IMR-90 (cell line): ENCODE data around the gene ACAP1. TPM values are rescaled to one million over a fixed set of nuclear protein-coding genes. Genes with fewer than 3 reads are reported as not detected.

ENCODE experiments used
- ATAC-seq: fragments of 200-7000 bp; cut with Tn5 transposase; 2 replicates; pipeline ENCODE4 v1.9.1; 2020; ENCODE audit warnings: low read depth, mild to moderate bottlenecking, moderate library complexity
- BruUV-seq: library from RNA; stranded (reverse); fragments of 400-500 nt; replicated peaks from 2 replicates; lab custom pipeline; 2021; lab: Mats Ljungman, UMichigan
- CTCF ChIA-PET: fragments of 300-600 bp; formaldehyde crosslinking; extraction: SDS; loops from one replicate; lab custom pipeline; 2021; ENCODE audit warnings: antibody characterized with exemption; lab: Yijun Ruan, JAX
- POLR2A ChIA-PET: fragments of 300-600 bp; sonication (Branson Sonifier 250); formaldehyde crosslinking; loops from one replicate; lab custom pipeline; 2022; ENCODE audit warnings: antibody characterized with exemption; ENCODE audit not compliant: unreplicated experiment; lab: Charles Lee
- DNase-seq: peaks from one replicate; pipeline ENCODE4 v3.0.0; 2013
- H2AFZ ChIP-seq: replicated peaks from 2 replicates; pipeline ENCODE3; 2013; ENCODE audit warnings: low read length, mild to moderate bottlenecking; ENCODE audit not compliant: poor library complexity
- H2AK5ac ChIP-seq: 2 replicates; pipeline ENCODE4 v1.6.1; 2013; ENCODE audit warnings: low read depth, low read length, inconsistent platforms
- H2AK9ac ChIP-seq: replicated peaks from 2 replicates; pipeline ENCODE3; 2013; ENCODE audit warnings: mild to moderate bottlenecking, low read depth, low read length, moderate library complexity; ENCODE audit not compliant: poor library complexity
- H2BK120ac ChIP-seq: 2 replicates; pipeline ENCODE4 v1.6.1; 2013; ENCODE audit warnings: low read depth, low read length, inconsistent platforms
- H2BK15ac ChIP-seq: 3 replicates; pipeline ENCODE4 v1.6.1; 2013; ENCODE audit warnings: low read depth, low read length, inconsistent platforms
- H2BK20ac ChIP-seq: 2 replicates; pipeline ENCODE4 v1.6.1; 2013; ENCODE audit warnings: low read depth, mild to moderate bottlenecking, inconsistent platforms, low read length, moderate library complexity
- H2BK5ac ChIP-seq: 2 replicates; pipeline ENCODE4 v1.6.1; 2013; ENCODE audit warnings: mild to moderate bottlenecking, low read depth, low read length, inconsistent platforms; ENCODE audit not compliant: poor library complexity, severe bottlenecking
- H3K14ac ChIP-seq: replicated peaks from 2 replicates; pipeline ENCODE4 v1.6.1; 2013; ENCODE audit warnings: low read depth, low read length, inconsistent platforms
- H3K18ac ChIP-seq: 2 replicates; pipeline ENCODE4 v1.6.1; 2013; ENCODE audit warnings: low read depth, low read length, control low read depth
- H3K23ac ChIP-seq: 2 replicates; pipeline ENCODE4 v1.6.1; 2013; ENCODE audit warnings: low read depth, low read length, inconsistent platforms
- H3K27ac ChIP-seq: 2 replicates; pipeline ENCODE4 v1.5.1; 2013; ENCODE audit warnings: mild to moderate bottlenecking, control low read depth, low read length; ENCODE audit not compliant: insufficient read depth
- H3K27me3 ChIP-seq: 2 replicates; pipeline ENCODE4 v1.6.1; 2013; ENCODE audit warnings: low read length; ENCODE audit not compliant: control insufficient read depth, insufficient read depth
- H3K36me3 ChIP-seq: 2 replicates; pipeline ENCODE4 v1.6.1; 2013; ENCODE audit warnings: low read length, mixed read lengths; ENCODE audit not compliant: control insufficient read depth, insufficient read depth
- H3K4ac ChIP-seq: 2 replicates; pipeline ENCODE4 v1.6.1; 2013; ENCODE audit warnings: low read depth, low read length, inconsistent platforms
- H3K4me1 ChIP-seq: 2 replicates; pipeline ENCODE4 v1.6.1; 2013; ENCODE audit warnings: low read length, mixed read lengths; ENCODE audit not compliant: control insufficient read depth, insufficient read depth
- H3K4me2 ChIP-seq: 2 replicates; pipeline ENCODE4 v1.6.1; 2013; ENCODE audit warnings: low read depth, mild to moderate bottlenecking, control low read depth, low read length, moderate library complexity
- H3K4me3 ChIP-seq: 2 replicates; pipeline ENCODE4 v1.5.1; 2013; ENCODE audit warnings: low read depth, mild to moderate bottlenecking, control low read depth, low read length, moderate library complexity; ENCODE audit not compliant: insufficient read depth
- H3K56ac ChIP-seq: 2 replicates; pipeline ENCODE4 v1.6.1; 2013; ENCODE audit warnings: low read length, inconsistent platforms; ENCODE audit not compliant: insufficient read depth; ENCODE audit errors: extremely low read depth
- H3K79me1 ChIP-seq, 2 experiments: 2 replicates each; pipeline ENCODE4 v1.6.1; 2013; ENCODE audit warnings: low read length in 2 of 2, inconsistent platforms in 1 of 2, low read depth in 1 of 2
- H3K9ac ChIP-seq: 2 replicates; pipeline ENCODE4 v1.6.1; 2013; ENCODE audit warnings: low read depth, low read length, control low read depth
- H3K9me1 ChIP-seq: 2 replicates; pipeline ENCODE4 v1.6.1; 2013; ENCODE audit warnings: low read length, inconsistent platforms; ENCODE audit not compliant: insufficient read depth
- H3K9me3 ChIP-seq: 2 replicates; pipeline ENCODE4 v1.6.1; 2013; ENCODE audit warnings: low read length; ENCODE audit not compliant: control insufficient read depth, insufficient read depth
- H4K20me1 ChIP-seq: 2 replicates; pipeline ENCODE4 v1.6.1; 2013; ENCODE audit warnings: low read length, inconsistent platforms; ENCODE audit not compliant: insufficient read depth
- H4K5ac ChIP-seq: 2 replicates; pipeline ENCODE4 v1.6.1; 2013; ENCODE audit warnings: mild to moderate bottlenecking, low read depth, low read length, control low read depth
- H4K8ac ChIP-seq, 2 experiments: 2 replicates each; pipeline ENCODE4 v1.6.1; 2013; ENCODE audit warnings: low read depth in 2 of 2, low read length in 2 of 2, control low read depth in 1 of 2, inconsistent platforms in 1 of 2
- H4K91ac ChIP-seq: 2 replicates; pipeline ENCODE4 v1.6.1; 2013; ENCODE audit warnings: low read depth, low read length, inconsistent platforms; ENCODE audit not compliant: insufficient read depth
- CEBPB ChIP-seq: IDR thresholded peaks from 2 replicates; pipeline ENCODE4 v1.6.1; 2012; ENCODE audit warnings: low read depth, low read length, improper control_type of control experiment
- CHD1 ChIP-seq: IDR thresholded peaks from 2 replicates; pipeline ENCODE4 v1.6.1; 2012; ENCODE audit warnings: low read depth, low read length, improper control_type of control experiment
- FOS ChIP-seq: fragments of 150-350 bp; IDR thresholded peaks from 2 replicates; pipeline ENCODE4 v1.6.1; 2016; ENCODE audit warnings: low read depth, low read length
- MAFK ChIP-seq: IDR thresholded peaks from 2 replicates; pipeline ENCODE4 v1.6.1; 2012; ENCODE audit warnings: low read depth, low read length, improper control_type of control experiment
- MAZ ChIP-seq: IDR thresholded peaks from 2 replicates; pipeline ENCODE4 v1.6.1; 2012; ENCODE audit warnings: low read depth, mild to moderate bottlenecking, low read length, improper control_type of control experiment, moderate library complexity, borderline replicate concordance
- MXI1 ChIP-seq: IDR thresholded peaks from 2 replicates; pipeline ENCODE4 v1.6.1; 2012; ENCODE audit warnings: low read depth, mild to moderate bottlenecking, low read length, moderate library complexity, borderline replicate concordance
- NFE2L2 ChIP-seq: fragments of 150-350 bp; IDR thresholded peaks from 2 replicates; pipeline ENCODE4 v1.6.1; 2016; ENCODE audit warnings: low read depth, mild to moderate bottlenecking, low read length
- POLR2A ChIP-seq: IDR thresholded peaks from 2 replicates; pipeline ENCODE4 v1.6.1; 2012; ENCODE audit warnings: mild to moderate bottlenecking, low read depth, low read length
- RAD21 ChIP-seq: IDR thresholded peaks from 2 replicates; pipeline ENCODE4 v1.6.1; 2012; ENCODE audit warnings: low read length, improper control_type of control experiment
- RCOR1 ChIP-seq: IDR thresholded peaks from 2 replicates; pipeline ENCODE4 v1.6.1; 2012; ENCODE audit warnings: mild to moderate bottlenecking, low read length, improper control_type of control experiment; ENCODE audit not compliant: insufficient replicate concordance
- RFX5 ChIP-seq: IDR thresholded peaks from 2 replicates; pipeline ENCODE4 v1.8.0; 2012; ENCODE audit warnings: low read depth, mild to moderate bottlenecking, low read length, moderate library complexity
- SMC3 ChIP-seq: fragments of 150-350 bp; IDR thresholded peaks from 2 replicates; pipeline ENCODE4 v1.6.1; 2016; ENCODE audit warnings: low read depth, mild to moderate bottlenecking, antibody characterized with exemption, low read length, moderate library complexity
- WGBS, 2 experiments: methylation state at CpG; one replicate each; pipeline versions ENCODE4 v1.1.5 to v1.1.7; 2013; ENCODE audit warnings: missing lambda C conversion rate in 2 of 2; ENCODE audit not compliant: insufficient read length in 1 of 2; ENCODE audit errors: extremely low coverage in 2 of 2; 5-methylcytosine and 5-hydroxymethylcytosine counted together
- dilution Hi-C: fragments of 300-500 bp; cut with HindIII; formaldehyde crosslinking; loops from one replicate; pipeline ENCODE4 v1.14.3; 2018; ENCODE audit warnings: low sequenced_read_pairs; ENCODE audit not compliant: unreplicated experiment
- in situ Hi-C: fragments of 300-500 bp; cut with MboI; formaldehyde crosslinking; loops from 3 replicates; pipeline ENCODE4 v1.14.3; 2019; ENCODE audit warnings: low sequenced_read_pairs, inconsistent platforms, mixed read lengths
- intact Hi-C: fragments of 100-400 bp; cut with micrococcal nuclease; formaldehyde crosslinking; loops from 2 replicates; pipeline ENCODE4 v1.10.0; 2022
- polyA plus RNA-seq, 3 experiments: library from polyadenylated mRNA; depleted of rRNA; stranded (reverse); fragments of >200 nt; gene quantifications; 2 replicates each; pipeline ENCODE4 v1.2.3, GENCODE V29; 2012; ENCODE audit warnings: low replicate concordance in 1 of 3
- total RNA-seq: library from RNA; depleted of rRNA; stranded (reverse); fragments of >200 nt; gene quantifications from 2 replicates; pipeline ENCODE4 v1.2.3, GENCODE V29; 2012
- TF ChIP-seq, protein P1 (sequence below): fragments of 150-350 bp; IDR thresholded peaks from 2 replicates; pipeline ENCODE4 v1.6.1; 2017; ENCODE audit warnings: mild to moderate bottlenecking, antibody characterized with exemption, low read length, low read depth
- TF ChIP-seq, protein P2 (sequence below): fragments of 150-350 bp; IDR thresholded peaks from 2 replicates; pipeline ENCODE4 v1.6.1; 2016; ENCODE audit warnings: low read depth, mild to moderate bottlenecking, low read length, moderate library complexity, borderline replicate concordance
- TF ChIP-seq, protein P3 (sequence below): conservative IDR thresholded peaks from 2 replicates; pipeline ENCODE4 v1.5.1; 2012; ENCODE audit warnings: mild to moderate bottlenecking, low read depth, low read length, improper control_type of control experiment

The ACAP1 gene
- total and polyA plus RNA-seq, 2 of the 4 experiments (the other 2 are of a cell fraction): under 0.01 to 2.1 TPM

DNA sequence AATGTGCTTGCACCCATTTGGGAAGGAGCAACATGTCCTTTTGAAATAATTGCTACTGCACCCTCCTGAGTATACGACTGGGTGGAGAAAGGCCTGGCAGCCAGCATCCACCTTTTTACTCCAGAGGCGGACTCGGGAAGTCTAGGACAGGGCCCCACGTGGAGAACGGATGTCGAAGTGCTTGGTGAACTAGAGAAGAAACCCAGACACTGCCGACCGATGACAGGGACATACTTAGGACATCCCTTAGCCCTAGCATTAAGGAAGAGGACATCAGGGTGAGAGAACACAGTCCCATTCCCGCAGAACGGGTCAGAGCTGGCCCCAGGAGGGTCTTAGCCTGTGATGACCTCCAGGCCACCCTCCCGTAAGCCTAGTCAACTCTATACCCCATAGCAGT is 45.6 kb upstream of the ACAP1 start (continued):
- TF ChIP-seq RCOR1: no peak

DNA sequence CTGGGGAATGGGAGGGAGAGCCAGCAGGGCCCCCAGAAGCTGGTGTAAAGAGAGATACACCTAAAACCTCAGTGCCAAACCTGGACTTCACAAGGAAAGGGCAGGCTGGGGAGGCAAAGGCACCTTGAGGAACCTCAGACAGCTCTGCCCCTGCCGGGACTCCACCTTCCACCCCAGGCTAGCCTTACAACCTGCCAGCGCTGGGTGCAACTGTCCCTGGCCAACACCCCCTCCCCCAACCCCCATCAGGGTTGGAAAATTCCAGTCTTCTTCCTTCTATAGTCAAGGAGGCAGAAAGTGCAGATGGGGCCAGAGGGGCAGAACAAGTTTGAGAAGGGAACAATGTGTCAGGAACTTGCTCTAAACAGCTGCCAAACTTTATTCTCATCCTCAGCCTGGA is 44.1 kb upstream of the ACAP1 start:
- intact Hi-C loops (no loop called here), in situ Hi-C loops (no loop called here)
- H3K9me3 ChIP-seq: no peaks in the 10 kb centered on the region; the same call in 1 of the 2 replicates
- TF ChIP-seq MAFK (no peak), CEBPB (no peak), RFX5 (no peak), NFE2L2 (no peak), FOS (no peak), MAZ (no peak), RAD21 (no peak), MXI1 (no peak), RCOR1 (no peak), POLR2A (no peak), SMC3 (no peak), CHD1 (no peak)
- TF ChIP-seq, protein P1, sequence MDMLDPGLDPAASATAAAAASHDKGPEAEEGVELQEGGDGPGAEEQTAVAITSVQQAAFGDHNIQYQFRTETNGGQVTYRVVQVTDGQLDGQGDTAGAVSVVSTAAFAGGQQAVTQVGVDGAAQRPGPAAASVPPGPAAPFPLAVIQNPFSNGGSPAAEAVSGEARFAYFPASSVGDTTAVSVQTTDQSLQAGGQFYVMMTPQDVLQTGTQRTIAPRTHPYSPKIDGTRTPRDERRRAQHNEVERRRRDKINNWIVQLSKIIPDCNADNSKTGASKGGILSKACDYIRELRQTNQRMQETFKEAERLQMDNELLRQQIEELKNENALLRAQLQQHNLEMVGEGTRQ: no peak
- TF ChIP-seq, protein P2, sequence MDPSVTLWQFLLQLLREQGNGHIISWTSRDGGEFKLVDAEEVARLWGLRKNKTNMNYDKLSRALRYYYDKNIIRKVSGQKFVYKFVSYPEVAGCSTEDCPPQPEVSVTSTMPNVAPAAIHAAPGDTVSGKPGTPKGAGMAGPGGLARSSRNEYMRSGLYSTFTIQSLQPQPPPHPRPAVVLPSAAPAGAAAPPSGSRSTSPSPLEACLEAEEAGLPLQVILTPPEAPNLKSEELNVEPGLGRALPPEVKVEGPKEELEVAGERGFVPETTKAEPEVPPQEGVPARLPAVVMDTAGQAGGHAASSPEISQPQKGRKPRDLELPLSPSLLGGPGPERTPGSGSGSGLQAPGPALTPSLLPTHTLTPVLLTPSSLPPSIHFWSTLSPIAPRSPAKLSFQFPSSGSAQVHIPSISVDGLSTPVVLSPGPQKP: no peak
- TF ChIP-seq, protein P3, sequence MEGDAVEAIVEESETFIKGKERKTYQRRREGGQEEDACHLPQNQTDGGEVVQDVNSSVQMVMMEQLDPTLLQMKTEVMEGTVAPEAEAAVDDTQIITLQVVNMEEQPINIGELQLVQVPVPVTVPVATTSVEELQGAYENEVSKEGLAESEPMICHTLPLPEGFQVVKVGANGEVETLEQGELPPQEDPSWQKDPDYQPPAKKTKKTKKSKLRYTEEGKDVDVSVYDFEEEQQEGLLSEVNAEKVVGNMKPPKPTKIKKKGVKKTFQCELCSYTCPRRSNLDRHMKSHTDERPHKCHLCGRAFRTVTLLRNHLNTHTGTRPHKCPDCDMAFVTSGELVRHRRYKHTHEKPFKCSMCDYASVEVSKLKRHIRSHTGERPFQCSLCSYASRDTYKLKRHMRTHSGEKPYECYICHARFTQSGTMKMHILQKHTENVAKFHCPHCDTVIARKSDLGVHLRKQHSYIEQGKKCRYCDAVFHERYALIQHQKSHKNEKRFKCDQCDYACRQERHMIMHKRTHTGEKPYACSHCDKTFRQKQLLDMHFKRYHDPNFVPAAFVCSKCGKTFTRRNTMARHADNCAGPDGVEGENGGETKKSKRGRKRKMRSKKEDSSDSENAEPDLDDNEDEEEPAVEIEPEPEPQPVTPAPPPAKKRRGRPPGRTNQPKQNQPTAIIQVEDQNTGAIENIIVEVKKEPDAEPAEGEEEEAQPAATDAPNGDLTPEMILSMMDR: no peak

More for the DNA sequence above, 44.1 kb upstream of the ACAP1 start:
- Histone ChIP-seq H2BK120ac (no peak overlapping the region), H3K4me2 (no peak overlapping the region), H3K27me3 (peaks cover 70% of the 10 kb centered on the region), H4K8ac (no peak overlapping the region), H3K4me1 (peaks cover 3% of the 10 kb centered on the region), H2BK15ac (no peak overlapping the region), H3K9me1 (no peaks in the 10 kb centered on the region; the same call in 1 of the 2 replicates), H3K27ac (no peak overlapping the region), H3K4ac (no peak overlapping the region), H3K23ac (no peak overlapping the region), H4K20me1 (0 out of 2 replicates have a peak, but pooled peaks cover 3% of the 10 kb centered on the region), H4K5ac (no peak overlapping the region), H2BK5ac (no peak overlapping the region), H3K79me1 (no peaks in the 10 kb centered on the region), H3K36me3 (no peaks in the 10 kb centered on the region), H3K18ac (no peak overlapping the region), H2BK20ac (no peak overlapping the region), H2AK5ac (no peak overlapping the region), H4K91ac (no peak overlapping the region), H2AFZ (no peak overlapping the region), H3K56ac (no peak overlapping the region), H3K14ac (no peak overlapping the region), H2AK9ac (no peak overlapping the region), H3K4me3 (no peak overlapping the region), H3K9ac (no peak overlapping the region)
- no TSS peak for BruUV-seq
- ATAC-seq: no peak
- no CpG with 5 or more reads among the region's 2 CpGs for WGBS, 2 experiments
- POLR2A ChIA-PET: no interaction called here
- no peak for DNase-seq
- CTCF ChIA-PET: no interaction called here
- dilution Hi-C loops: no loop called here
